ENCODE measurements around the gene RAD51B. TPM values are rescaled to one million over a fixed set of nuclear protein-coding genes. Genes with fewer than 3 reads are reported as not detected.

Gene RAD51B
- total RNA-seq, 2 donors from 2014 or later = 22.8 to 33.8 TPM

DNA sequence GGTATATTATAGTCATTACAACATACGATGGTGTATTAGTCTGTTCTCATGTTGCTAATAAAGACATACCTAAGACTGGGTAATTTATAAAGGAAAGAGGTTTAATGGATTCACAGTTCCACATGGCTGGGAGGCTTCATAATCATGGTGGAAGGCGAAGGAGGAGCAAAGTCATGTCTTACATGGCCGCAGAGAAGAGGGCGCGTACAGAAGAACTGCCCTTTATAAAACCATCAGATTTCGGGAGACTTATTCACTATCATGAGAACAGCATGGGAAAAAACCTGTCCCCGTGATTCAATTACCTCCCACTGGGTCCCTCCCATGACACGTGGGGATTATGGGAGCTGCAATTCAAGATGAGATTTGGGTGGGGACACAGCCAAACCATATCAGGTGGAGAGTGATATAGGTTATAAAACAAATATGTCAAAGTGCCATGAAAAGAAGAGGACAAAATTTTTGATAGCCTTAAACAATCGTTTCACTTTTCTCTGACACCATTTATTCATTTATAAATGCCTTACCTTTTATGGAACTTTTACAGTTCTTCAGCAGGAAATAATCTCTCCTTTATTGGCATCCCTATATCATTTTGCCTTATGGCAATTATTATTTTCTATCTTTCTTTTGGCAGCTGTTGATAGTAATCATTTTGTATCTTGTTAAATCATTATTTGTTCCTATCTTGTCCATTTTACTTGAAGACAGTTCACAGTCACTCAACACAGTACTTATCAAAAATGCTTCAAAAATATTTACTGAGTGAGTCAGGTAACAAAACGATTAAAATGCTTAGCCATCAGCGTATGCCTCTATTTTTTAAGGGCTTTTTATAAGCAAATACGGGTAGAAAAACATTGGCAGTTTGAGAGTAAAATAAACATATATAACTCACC lies 196.0 kb downstream of the RAD51B start:
- Mint-ChIP-seq H3K27ac (no peak overlapping the region), H3K4me3 (no peak overlapping the region), H3K4me1 (peaks cover 4% of the 10 kb centered on the region), H3K27me3 (ENCODE audit: insufficient read depth) (peaks cover 3% of the 10 kb centered on the region), H3K9me3 (peaks cover 12% of the 10 kb centered on the region), H3K36me3 (ENCODE audit: low read depth) (peaks cover 3% of the 10 kb centered on the region)
- H3K4me3 ChIP-seq (ENCODE audit: low read length) = no peak overlapping the region
- H3K27ac ChIP-seq (ENCODE audit: low read depth, low read length) = no peak overlapping the region
- DNase-seq = no peak
- TF ChIP-seq, protein P1, sequence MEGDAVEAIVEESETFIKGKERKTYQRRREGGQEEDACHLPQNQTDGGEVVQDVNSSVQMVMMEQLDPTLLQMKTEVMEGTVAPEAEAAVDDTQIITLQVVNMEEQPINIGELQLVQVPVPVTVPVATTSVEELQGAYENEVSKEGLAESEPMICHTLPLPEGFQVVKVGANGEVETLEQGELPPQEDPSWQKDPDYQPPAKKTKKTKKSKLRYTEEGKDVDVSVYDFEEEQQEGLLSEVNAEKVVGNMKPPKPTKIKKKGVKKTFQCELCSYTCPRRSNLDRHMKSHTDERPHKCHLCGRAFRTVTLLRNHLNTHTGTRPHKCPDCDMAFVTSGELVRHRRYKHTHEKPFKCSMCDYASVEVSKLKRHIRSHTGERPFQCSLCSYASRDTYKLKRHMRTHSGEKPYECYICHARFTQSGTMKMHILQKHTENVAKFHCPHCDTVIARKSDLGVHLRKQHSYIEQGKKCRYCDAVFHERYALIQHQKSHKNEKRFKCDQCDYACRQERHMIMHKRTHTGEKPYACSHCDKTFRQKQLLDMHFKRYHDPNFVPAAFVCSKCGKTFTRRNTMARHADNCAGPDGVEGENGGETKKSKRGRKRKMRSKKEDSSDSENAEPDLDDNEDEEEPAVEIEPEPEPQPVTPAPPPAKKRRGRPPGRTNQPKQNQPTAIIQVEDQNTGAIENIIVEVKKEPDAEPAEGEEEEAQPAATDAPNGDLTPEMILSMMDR (conservative IDR thresholded peaks at IDR 0.05) = no peak
- H3K9ac ChIP-seq (ENCODE audit: extremely low read depth, low read length, poor library complexity, severe bottlenecking) = no peak overlapping the region
- WGBS, 2 experiments (ENCODE audit: insufficient coverage in 1 of 2, insufficient read length in 1 of 2) = 90 to 96% methylated on average over 5 to 12 of the region's 12 CpGs
- peaks cover 14% of the 10 kb centered on the region for H3K27me3 ChIP-seq (ENCODE audit: control insufficient read depth, insufficient read depth, low read length, poor library complexity, severe bottlenecking)
- no peaks in the 10 kb centered on the region for H3K36me3 ChIP-seq (ENCODE audit: control insufficient read depth, insufficient read depth, low read length)
- H3K9me3 ChIP-seq (ENCODE audit: control insufficient read depth, low read length) = peaks cover 11% of the 10 kb centered on the region
- no peaks in the 10 kb centered on the region for H3K4me1 ChIP-seq (ENCODE audit: control insufficient read depth, insufficient read depth, low read length)

DNA sequence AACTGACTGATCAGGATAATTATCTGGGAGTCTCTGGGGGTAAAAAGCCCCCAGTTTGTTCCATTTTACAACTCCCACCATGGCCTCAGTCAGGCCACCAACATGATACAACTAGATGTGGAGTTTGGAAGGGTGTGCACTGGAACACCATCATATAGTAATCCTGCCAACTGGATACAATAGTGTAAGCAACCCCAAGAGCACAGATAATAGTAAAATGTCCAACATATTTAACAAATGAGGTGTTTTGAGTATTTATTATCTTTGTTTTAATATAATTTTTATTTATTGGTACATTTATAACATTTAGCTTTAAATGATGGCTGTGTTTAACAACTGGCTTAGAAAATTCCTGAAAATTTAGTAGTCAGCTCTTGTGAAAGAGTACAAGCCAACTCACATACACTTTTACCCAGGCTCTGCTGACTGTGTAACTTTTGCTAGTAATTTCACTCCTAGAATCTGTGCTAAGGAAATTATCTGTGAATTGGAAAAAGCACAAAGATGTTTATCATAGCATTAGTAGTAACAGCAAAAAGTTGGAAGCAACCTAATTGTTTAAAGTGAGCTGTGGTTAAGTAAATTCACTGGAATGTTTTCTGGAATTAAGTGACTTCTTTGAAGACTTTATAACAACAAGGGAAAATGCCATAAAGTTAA lies 196.8 kb downstream of the RAD51B start:
- peaks cover 8% of the 10 kb centered on the region for H3K4me1 Mint-ChIP-seq
- peaks cover 3% of the 10 kb centered on the region for H3K36me3 Mint-ChIP-seq (ENCODE audit: low read depth)
- Histone ChIP-seq H3K9ac (ENCODE audit: extremely low read depth, low read length, poor library complexity, severe bottlenecking) (no peak overlapping the region), H3K36me3 (ENCODE audit: control insufficient read depth, insufficient read depth, low read length) (no peaks in the 10 kb centered on the region), H3K27ac (ENCODE audit: low read depth, low read length) (no peak overlapping the region), H3K4me1 (ENCODE audit: control insufficient read depth, insufficient read depth, low read length) (no peaks in the 10 kb centered on the region), H3K4me3 (ENCODE audit: low read length) (no peak overlapping the region), H3K27me3 (ENCODE audit: control insufficient read depth, insufficient read depth, low read length, poor library complexity, severe bottlenecking) (peaks cover 6% of the 10 kb centered on the region), H3K9me3 (ENCODE audit: control insufficient read depth, low read length) (peaks cover 11% of the 10 kb centered on the region)
- peaks cover 12% of the 10 kb centered on the region for H3K9me3 Mint-ChIP-seq
- peaks cover under 1% of the 10 kb centered on the region for H3K27me3 Mint-ChIP-seq (ENCODE audit: insufficient read depth)
- no peak for DNase-seq
- no peak overlapping the region for H3K27ac Mint-ChIP-seq
- TF ChIP-seq, protein P1 (conservative IDR thresholded peaks at IDR 0.05) = no peak
- H3K4me3 Mint-ChIP-seq = no peak overlapping the region

DNA sequence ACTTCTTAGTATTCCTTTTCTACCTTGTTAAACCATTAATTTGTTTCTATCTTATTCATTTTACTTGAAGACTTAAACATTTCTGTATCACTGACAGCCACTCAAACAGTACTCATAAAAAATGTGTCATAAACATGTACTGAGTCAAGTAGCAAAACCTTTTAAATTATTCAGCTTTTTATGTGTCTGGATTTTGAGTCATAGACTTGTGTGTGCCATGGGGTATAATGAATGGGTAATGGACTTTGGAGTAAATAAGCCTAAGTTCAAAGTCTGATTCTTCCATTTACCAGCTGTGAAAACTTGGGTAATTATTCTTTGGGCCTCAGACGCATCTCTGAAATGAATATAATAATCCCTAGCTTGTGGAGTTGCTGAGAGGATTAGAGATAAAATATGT lies 199.0 kb downstream of the RAD51B start:
- no peak overlapping the region for H3K27ac Mint-ChIP-seq
- no peaks in the 10 kb centered on the region for H3K27me3 Mint-ChIP-seq (ENCODE audit: insufficient read depth)
- 100% methylated on average over 1 of the region's 1 CpG; no CpG with 5 or more reads in 1 of the 2 experiments for WGBS, 2 experiments (ENCODE audit: insufficient coverage in 1 of 2, insufficient read length in 1 of 2)
- TF ChIP-seq, protein P1 (conservative IDR thresholded peaks at IDR 0.05) = no peak
- Histone ChIP-seq H3K27ac (ENCODE audit: low read depth, low read length) (no peak overlapping the region), H3K4me3 (ENCODE audit: low read length) (no peak overlapping the region), H3K27me3 (ENCODE audit: control insufficient read depth, insufficient read depth, low read length, poor library complexity, severe bottlenecking) (no peaks in the 10 kb centered on the region), H3K9ac (ENCODE audit: extremely low read depth, low read length, poor library complexity, severe bottlenecking) (no peak overlapping the region), H3K4me1 (ENCODE audit: control insufficient read depth, insufficient read depth, low read length) (no peaks in the 10 kb centered on the region), H3K36me3 (ENCODE audit: control insufficient read depth, insufficient read depth, low read length) (no peaks in the 10 kb centered on the region), H3K9me3 (ENCODE audit: control insufficient read depth, low read length) (peaks cover 11% of the 10 kb centered on the region)
- peaks cover 8% of the 10 kb centered on the region for H3K36me3 Mint-ChIP-seq (ENCODE audit: low read depth)
- peaks cover 9% of the 10 kb centered on the region for H3K4me1 Mint-ChIP-seq
- no peak overlapping the region for H3K4me3 Mint-ChIP-seq
- peaks cover 27% of the 10 kb centered on the region for H3K9me3 Mint-ChIP-seq
- no peak for DNase-seq

Data from endodermal cell (in vitro differentiated cells).